Occipital lobe (tissue), 2 donors: ENCODE measurements around the gene GFI1B. TPM values are rescaled to one million over a fixed set of nuclear protein-coding genes. Genes with fewer than 3 reads are reported as not detected.
"Not testable (repeated sequence)": the region's sequence is repeated elsewhere in the genome, so short reads cannot be mapped to it uniquely, and the experiment has no call there.

Experiments used
- DNase-seq: peaks from one replicate; lab custom pipeline; 2025; lab: John Stamatoyannopoulos, UW
- total RNA-seq: library from RNA; depleted of rRNA; stranded (reverse); fragments of >200 nt; gene quantifications from one replicate; pipeline ENCODE4 v1.2.3, GENCODE V29; 2014

GFI1B gene
- total RNA-seq, 1 donor from 2014 or later, result not detected

DNA sequence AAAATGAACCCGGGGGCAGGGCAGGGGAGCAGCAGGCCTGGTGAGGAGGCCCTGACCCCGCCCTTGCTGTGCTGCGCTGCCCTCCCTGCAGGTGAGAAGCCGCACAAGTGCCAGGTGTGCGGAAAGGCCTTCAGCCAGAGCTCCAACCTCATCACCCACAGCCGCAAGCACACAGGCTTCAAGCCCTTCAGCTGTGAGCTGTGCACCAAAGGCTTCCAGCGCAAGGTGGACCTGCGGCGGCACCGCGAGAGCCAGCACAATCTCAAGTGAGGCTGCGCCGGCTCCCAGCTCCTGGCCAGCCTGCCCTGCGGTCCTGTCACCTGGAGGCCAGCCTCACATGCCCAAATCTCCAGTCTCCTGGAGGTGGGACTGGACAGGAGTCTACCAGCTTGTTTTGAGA, 12.3 kb downstream of the GFI1B start:
- no peak for DNase-seq

GRCh38 chr9:132991351-132992300, 13.1 kb downstream of the GFI1B start:
- DNase-seq, result no peak

DNA sequence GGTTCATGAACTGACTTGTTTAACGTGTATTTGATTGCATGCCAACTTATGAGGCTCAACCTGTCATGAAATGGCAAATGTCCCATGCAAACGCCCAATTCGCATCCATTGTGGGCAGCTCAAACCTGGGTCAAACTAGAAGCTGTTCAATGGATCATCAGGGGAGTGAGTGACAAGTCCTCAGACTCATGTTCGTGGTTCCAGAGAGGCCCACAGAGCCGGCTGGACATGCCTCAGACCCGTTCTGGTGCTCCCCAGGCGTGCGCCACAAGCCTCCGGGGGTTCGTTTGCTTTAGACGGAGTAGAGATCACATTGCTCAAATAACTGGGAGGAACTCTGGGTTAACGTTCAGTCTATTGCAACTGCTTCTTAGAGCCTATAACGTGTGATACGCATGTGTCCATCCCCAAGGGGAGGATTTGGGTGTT, 15.0 kb downstream of the GFI1B start:
- no peak for DNase-seq

- DNase-seq, result no peak
These were observed 16.1 kb downstream of the GFI1B start for GRCh38 chr9:132994410-132995120.

DNA sequence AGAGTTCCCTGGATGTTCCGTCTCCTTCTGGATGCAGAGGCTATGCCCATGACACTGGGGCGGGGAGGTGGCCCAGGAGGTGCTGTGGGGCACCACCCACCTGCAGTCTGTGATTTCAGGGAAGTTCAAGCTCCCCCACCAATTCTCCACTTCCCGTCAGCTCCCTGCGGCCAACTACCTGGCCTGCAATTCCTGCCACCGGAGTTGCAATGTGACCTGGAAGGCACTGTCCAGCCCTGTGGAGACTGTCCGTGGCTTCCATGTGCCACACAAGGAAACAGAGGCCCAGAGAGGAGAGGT, 16.6 kb downstream of the GFI1B start:
- DNase-seq, result no peak

DNA sequence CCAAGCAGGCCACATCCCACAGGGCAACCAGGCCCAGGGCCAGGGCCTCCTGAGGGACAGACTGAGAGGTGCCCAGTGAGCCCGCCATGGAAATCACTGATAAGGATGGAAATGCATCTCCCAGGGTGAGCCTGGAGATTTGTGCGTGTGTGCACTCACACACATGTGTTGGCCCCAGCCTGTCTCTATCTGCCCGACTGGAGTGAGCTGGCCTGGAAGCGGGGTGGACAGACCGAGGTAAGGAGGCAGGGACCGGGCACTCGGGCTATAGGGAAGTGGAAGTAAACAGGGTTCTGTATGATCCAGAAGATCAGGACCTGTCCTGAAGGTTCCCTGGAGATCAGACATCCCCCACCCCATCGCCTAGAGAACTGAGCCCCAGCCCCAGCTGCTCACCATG, 17.4 kb downstream of the GFI1B start:
- DNase-seq, result no peak

DNA sequence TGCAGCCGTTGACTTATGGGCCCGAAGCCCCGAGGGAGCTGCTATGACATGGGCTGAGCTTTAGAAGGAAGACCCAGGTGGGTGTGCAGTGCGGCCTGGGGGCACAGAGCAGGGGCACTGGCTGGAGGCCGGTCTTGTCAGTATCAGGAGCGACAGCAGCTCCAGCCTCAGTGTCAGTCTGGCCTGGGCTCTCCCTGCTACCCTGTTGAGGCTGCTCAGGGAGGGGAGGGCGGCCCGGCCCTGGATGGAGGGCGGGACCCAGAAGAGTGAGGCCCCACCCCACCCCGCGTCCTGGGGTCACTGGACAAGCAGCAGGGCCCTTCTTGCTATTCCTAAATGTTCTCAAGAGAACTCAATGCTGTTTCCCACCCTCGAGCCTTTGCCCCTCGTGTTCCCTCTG, 18.0 kb downstream of the GFI1B start:
- no peak for DNase-seq

DNA sequence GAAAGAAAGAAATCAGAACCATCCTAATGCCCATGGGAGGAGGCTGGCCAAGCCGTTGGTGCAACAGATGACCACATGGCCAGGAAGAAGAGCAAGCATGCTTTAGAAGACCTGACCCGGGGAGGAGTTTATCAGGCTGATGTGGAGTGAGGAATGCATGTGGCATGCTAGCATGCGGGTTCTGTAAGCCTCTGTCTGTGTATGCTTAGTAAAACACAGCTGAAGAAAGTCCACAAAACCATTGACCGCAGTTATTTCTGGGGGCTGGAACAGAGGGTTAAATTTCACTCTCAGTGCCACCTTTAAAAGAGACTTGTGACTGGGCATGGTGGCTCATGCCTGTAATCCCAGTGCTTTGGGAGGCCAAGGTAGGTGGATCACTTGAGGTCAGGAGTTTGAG, 19.1 kb downstream of the GFI1B start:
- no peak for DNase-seq

DNA sequence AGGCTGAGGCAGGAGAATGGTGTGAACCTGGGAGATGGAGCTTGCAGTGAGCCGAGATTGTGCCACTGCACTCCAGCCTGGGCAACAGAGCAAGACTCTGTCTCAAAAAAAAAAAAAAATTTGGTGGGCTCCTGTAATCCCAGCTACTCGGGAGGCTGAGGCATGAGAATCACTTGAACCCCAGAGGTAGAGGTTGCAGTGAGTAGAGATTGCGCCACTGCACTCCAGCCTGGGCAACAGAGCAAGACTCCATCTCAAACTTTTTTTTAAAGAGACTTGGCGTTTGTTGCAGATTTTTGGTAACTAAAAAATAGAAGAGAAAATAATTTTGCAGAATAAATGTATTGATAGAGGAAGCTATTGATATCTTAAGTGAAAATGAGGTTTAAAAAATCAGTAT, 19.7 kb downstream of the GFI1B start:
- DNase-seq, result not testable (repeated sequence)

GRCh38 chr9:132998831-132999635, 20.5 kb downstream of the GFI1B start:
- no peak for DNase-seq

- no peak for DNase-seq
These were observed 23.9 kb downstream of the GFI1B start for GRCh38 chr9:133002147-133003070.

DNA sequence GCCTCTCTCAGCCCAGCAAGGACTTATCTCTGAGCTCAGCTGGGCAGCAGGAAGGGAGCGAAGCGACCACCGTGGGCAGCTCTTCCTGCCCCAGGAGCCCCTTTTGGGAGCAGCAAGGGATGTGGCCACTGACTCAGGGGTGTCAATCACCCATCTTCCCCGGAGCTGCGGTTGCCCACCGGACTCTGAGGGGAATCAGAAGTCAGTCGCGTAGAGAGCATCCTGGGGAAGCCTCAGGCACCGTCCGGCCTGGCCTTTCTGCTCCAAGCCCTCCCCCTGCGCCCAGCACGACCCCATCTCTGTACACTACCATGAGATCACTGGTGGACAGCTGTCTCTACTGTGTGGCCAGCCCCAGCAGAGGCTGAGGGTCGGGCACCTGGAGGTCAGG, 24.6 kb downstream of the GFI1B start:
- no peak for DNase-seq

- no peak for DNase-seq
These were observed 25.2 kb downstream of the GFI1B start for GRCh38 chr9:133003671-133004090.

DNA sequence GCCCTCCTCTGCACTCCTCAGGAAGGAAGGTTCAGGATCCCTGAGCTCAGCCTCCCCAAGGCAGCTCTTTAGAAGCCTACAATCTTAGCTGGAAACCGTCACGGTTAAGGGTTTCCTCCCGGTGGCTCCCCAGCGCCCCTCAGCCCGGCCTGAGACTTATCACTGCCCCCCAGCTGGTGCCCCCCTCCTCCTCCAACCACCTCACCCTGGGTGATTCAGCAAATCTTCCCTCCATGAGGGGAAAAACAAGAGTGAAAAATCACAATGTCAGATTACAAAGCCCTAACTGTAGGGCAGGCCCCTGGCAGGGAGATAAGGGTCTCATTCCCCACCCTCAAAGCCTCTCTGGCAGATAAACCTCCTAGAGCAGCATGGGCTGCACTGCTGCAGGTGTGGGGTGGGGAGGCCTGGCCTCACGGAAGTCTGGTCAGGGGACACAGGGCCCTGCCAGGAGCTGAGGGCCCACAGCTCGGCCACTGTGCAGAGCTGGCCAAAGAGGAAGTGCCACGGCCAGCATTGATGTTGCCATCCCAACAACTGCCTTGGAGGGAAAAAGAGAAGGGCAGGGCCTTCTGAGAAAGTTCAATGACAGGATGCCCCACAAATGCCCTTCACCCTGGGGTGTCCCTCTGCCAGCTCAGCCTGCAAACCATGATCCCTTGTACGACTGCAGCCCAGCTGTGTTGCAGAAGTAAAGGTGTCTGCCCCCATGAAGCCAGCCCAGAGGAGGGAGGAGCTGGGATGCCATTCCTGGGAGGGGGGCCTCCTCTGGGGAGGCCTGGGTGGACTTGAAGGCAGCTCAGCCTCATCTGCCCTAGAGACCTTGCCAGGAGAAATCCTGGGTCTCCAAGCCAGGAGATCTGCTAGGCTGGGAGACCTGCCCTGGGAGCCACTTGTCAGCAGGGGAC, 25.9 kb downstream of the GFI1B start:
- DNase-seq, result no peak

DNA sequence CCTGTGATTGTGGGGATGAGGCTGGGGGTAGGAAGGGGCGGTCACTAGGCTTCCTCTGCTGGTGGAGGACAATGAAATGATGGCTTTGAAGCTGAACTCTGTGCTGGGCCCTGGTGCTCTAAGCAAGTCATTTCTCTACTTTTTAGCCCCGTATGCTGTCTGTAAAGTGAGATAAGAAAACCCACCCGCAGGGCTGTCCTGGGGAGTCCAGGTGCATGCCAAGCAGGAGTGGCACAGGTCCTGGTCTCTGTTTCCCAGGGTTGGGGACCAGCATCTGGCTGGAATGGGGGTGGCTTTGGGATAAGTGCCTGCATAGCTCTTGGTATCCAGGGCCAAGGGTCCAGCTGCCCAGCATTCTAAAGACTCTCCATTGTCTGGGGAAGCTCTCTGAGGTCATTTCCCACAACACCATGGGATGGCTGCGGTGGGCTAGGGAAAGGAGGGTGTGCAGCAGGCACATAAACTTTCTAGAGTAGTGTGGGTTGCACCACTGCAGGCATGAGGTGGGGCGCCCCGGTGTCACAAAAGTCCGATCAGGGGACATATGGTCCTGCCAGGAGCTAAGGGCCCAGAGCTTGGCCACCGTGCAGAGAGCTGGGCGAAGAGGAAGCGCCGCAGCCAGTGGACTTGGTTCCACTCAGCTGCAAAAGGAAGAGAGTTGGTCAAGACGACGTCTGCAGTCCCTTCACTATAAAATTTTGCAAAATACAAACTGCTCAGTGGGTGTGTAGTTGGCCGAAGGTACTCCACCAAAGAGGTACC, 26.7 kb downstream of the GFI1B start:
- no peak for DNase-seq

DNA sequence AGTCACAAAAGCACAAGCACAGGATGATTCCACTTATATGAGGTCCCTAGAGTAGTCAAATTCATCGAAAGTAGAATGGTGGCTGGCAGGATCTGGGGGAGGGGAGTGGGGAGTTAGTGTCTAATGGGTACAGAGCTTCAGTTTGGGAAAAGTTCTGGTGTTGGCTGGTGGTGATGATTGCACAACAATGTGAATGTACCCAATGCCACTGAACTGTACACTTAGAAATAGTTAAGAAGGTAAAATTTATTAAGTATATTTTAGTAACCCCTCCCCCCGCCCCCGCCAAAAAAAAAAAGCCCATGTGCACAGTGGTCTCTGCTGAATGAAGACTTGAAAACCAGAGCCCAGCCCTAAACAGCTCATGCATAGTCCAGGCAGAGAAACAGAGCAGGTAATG, 27.5 kb downstream of the GFI1B start:
- no peak for DNase-seq

- no peak for DNase-seq
These were observed 28.3 kb downstream of the GFI1B start for GRCh38 chr9:133006731-133007352.

DNA sequence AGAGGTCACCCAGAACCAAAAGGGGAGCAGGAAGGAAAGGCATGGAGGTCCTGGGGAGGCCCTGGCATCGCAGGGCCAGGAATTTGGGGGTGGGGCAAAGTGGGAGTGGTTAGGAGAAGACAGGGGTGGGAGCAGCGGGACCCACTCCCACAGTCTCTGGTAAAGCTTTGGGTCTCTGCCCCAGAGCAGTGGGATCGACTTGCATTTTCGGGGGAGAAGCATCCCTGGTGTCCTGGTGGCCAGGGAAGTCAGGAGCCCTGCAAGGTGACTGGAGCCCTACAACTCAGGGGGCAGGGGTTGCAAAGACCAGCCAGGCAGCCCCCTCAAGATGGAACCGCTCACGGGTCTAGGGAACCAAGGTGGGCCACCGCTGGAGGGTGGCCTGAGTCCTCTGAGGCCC, 29.9 kb downstream of the GFI1B start:
- DNase-seq, result no peak

DNA sequence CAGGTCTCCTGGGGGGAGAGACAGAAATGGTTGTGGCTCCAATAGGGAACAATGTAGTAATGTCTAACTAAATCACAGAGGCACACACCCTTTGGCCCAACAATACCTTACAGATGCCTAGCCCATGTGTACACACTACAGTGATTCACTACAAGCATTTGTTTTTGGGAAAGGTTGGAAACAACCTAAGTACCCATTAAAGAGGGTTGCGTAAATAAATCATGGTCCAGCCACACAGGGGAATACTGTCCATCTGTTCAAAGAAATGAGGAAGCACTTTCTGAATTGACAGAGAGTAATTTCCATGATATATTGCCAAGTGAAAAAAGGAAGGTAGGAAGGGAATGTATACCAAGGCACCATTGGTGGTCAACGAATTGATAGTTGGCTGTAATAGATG, 30.3 kb downstream of the GFI1B start:
- DNase-seq, result no peak
